OCI-LY7 (cell line): ENCODE data around the gene IL1RAPL1.

Experiments used
- EZH2phosphoT487 ChIP-seq: fragments of 200-600 bp; sonication (generic); IDR thresholded peaks from 2 replicates; pipeline ENCODE4 v1.6.1; 2018; ENCODE audit warnings: low read depth, borderline replicate concordance, mild to moderate bottlenecking, mixed run types, antibody characterized with exemption, low read length, moderate library complexity, mixed read lengths
- TF ChIP-seq, protein P1 (sequence below): fragments of 200-600 bp; sonication (generic); conservative IDR thresholded peaks from 2 replicates; pipeline ENCODE4 v1.5.1; 2014; ENCODE audit warnings: mild to moderate bottlenecking, antibody characterized with exemption, low read length, moderate library complexity, mixed read lengths

DNA sequence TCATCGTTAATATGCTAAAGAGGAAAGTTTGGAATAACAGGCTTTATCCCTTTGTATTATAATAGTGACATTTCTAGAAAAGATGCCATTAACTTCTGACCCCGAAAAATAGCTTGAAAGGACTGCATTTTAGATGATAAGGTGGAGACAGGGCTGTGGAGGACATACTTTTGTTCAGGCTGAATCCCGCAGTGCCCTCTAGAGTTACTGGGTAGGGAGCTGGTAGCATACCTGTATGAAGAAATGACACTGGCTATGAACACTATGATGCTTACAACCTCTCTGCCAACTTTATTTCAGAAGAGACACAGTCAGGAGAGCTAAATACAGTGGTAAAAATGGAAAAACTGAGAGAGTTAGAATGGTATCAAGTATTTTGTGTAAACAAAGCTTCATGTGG is 8.1 kb downstream of the IL1RAPL1 start:
- TF ChIP-seq, protein P1, sequence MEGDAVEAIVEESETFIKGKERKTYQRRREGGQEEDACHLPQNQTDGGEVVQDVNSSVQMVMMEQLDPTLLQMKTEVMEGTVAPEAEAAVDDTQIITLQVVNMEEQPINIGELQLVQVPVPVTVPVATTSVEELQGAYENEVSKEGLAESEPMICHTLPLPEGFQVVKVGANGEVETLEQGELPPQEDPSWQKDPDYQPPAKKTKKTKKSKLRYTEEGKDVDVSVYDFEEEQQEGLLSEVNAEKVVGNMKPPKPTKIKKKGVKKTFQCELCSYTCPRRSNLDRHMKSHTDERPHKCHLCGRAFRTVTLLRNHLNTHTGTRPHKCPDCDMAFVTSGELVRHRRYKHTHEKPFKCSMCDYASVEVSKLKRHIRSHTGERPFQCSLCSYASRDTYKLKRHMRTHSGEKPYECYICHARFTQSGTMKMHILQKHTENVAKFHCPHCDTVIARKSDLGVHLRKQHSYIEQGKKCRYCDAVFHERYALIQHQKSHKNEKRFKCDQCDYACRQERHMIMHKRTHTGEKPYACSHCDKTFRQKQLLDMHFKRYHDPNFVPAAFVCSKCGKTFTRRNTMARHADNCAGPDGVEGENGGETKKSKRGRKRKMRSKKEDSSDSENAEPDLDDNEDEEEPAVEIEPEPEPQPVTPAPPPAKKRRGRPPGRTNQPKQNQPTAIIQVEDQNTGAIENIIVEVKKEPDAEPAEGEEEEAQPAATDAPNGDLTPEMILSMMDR = no peak
- TF ChIP-seq EZH2phosphoT487 = no peak
